IMR-90 (cell line): ENCODE results near the gene CUBN. TPM values are rescaled to one million over a fixed set of nuclear protein-coding genes. Genes with fewer than 3 reads are reported as not detected.

Experiments used
- ATAC-seq: fragments of 200-7000 bp; cut with Tn5 transposase; 2 replicates; pipeline ENCODE4 v1.9.1; 2020; ENCODE audit warnings: low read depth, mild to moderate bottlenecking, moderate library complexity
- BruUV-seq: library from RNA; stranded (reverse); fragments of 400-500 nt; replicated peaks from 2 replicates; lab custom pipeline; 2021; lab: Mats Ljungman, UMichigan
- CTCF ChIA-PET: fragments of 300-600 bp; formaldehyde crosslinking; extraction: SDS; loops from one replicate; lab custom pipeline; 2021; ENCODE audit warnings: antibody characterized with exemption; lab: Yijun Ruan, JAX
- POLR2A ChIA-PET: fragments of 300-600 bp; sonication (Branson Sonifier 250); formaldehyde crosslinking; loops from one replicate; lab custom pipeline; 2022; ENCODE audit warnings: antibody characterized with exemption; ENCODE audit not compliant: unreplicated experiment; lab: Charles Lee
- DNase-seq: peaks from one replicate; pipeline ENCODE4 v3.0.0; 2013
- H2AFZ ChIP-seq: replicated peaks from 2 replicates; pipeline ENCODE3; 2013; ENCODE audit warnings: low read length, mild to moderate bottlenecking; ENCODE audit not compliant: poor library complexity
- H2AK5ac ChIP-seq: 2 replicates; pipeline ENCODE4 v1.6.1; 2013; ENCODE audit warnings: low read depth, low read length, inconsistent platforms
- H2AK9ac ChIP-seq: replicated peaks from 2 replicates; pipeline ENCODE3; 2013; ENCODE audit warnings: mild to moderate bottlenecking, low read depth, low read length, moderate library complexity; ENCODE audit not compliant: poor library complexity
- H2BK120ac ChIP-seq: 2 replicates; pipeline ENCODE4 v1.6.1; 2013; ENCODE audit warnings: low read depth, low read length, inconsistent platforms
- H2BK15ac ChIP-seq: 3 replicates; pipeline ENCODE4 v1.6.1; 2013; ENCODE audit warnings: low read depth, low read length, inconsistent platforms
- H2BK20ac ChIP-seq: 2 replicates; pipeline ENCODE4 v1.6.1; 2013; ENCODE audit warnings: low read depth, mild to moderate bottlenecking, inconsistent platforms, low read length, moderate library complexity
- H2BK5ac ChIP-seq: 2 replicates; pipeline ENCODE4 v1.6.1; 2013; ENCODE audit warnings: mild to moderate bottlenecking, low read depth, low read length, inconsistent platforms; ENCODE audit not compliant: poor library complexity, severe bottlenecking
- H3K14ac ChIP-seq: replicated peaks from 2 replicates; pipeline ENCODE4 v1.6.1; 2013; ENCODE audit warnings: low read depth, low read length, inconsistent platforms
- H3K18ac ChIP-seq: 2 replicates; pipeline ENCODE4 v1.6.1; 2013; ENCODE audit warnings: low read depth, low read length, control low read depth
- H3K23ac ChIP-seq: 2 replicates; pipeline ENCODE4 v1.6.1; 2013; ENCODE audit warnings: low read depth, low read length, inconsistent platforms
- H3K27ac ChIP-seq: 2 replicates; pipeline ENCODE4 v1.5.1; 2013; ENCODE audit warnings: mild to moderate bottlenecking, control low read depth, low read length; ENCODE audit not compliant: insufficient read depth
- H3K27me3 ChIP-seq: 2 replicates; pipeline ENCODE4 v1.6.1; 2013; ENCODE audit warnings: low read length; ENCODE audit not compliant: control insufficient read depth, insufficient read depth
- H3K36me3 ChIP-seq: 2 replicates; pipeline ENCODE4 v1.6.1; 2013; ENCODE audit warnings: low read length, mixed read lengths; ENCODE audit not compliant: control insufficient read depth, insufficient read depth
- H3K4ac ChIP-seq: 2 replicates; pipeline ENCODE4 v1.6.1; 2013; ENCODE audit warnings: low read depth, low read length, inconsistent platforms
- H3K4me1 ChIP-seq: 2 replicates; pipeline ENCODE4 v1.6.1; 2013; ENCODE audit warnings: low read length, mixed read lengths; ENCODE audit not compliant: control insufficient read depth, insufficient read depth
- H3K4me2 ChIP-seq: 2 replicates; pipeline ENCODE4 v1.6.1; 2013; ENCODE audit warnings: low read depth, mild to moderate bottlenecking, control low read depth, low read length, moderate library complexity
- H3K4me3 ChIP-seq: 2 replicates; pipeline ENCODE4 v1.5.1; 2013; ENCODE audit warnings: low read depth, mild to moderate bottlenecking, control low read depth, low read length, moderate library complexity; ENCODE audit not compliant: insufficient read depth
- H3K56ac ChIP-seq: 2 replicates; pipeline ENCODE4 v1.6.1; 2013; ENCODE audit warnings: low read length, inconsistent platforms; ENCODE audit not compliant: insufficient read depth; ENCODE audit errors: extremely low read depth
- H3K79me1 ChIP-seq, 2 experiments: 2 replicates each; pipeline ENCODE4 v1.6.1; 2013; ENCODE audit warnings: low read length in 2 of 2, inconsistent platforms in 1 of 2, low read depth in 1 of 2
- H3K9ac ChIP-seq: 2 replicates; pipeline ENCODE4 v1.6.1; 2013; ENCODE audit warnings: low read depth, low read length, control low read depth
- H3K9me1 ChIP-seq: 2 replicates; pipeline ENCODE4 v1.6.1; 2013; ENCODE audit warnings: low read length, inconsistent platforms; ENCODE audit not compliant: insufficient read depth
- H3K9me3 ChIP-seq: 2 replicates; pipeline ENCODE4 v1.6.1; 2013; ENCODE audit warnings: low read length; ENCODE audit not compliant: control insufficient read depth, insufficient read depth
- H4K20me1 ChIP-seq: 2 replicates; pipeline ENCODE4 v1.6.1; 2013; ENCODE audit warnings: low read length, inconsistent platforms; ENCODE audit not compliant: insufficient read depth
- H4K5ac ChIP-seq: 2 replicates; pipeline ENCODE4 v1.6.1; 2013; ENCODE audit warnings: mild to moderate bottlenecking, low read depth, low read length, control low read depth
- H4K8ac ChIP-seq, 2 experiments: 2 replicates each; pipeline ENCODE4 v1.6.1; 2013; ENCODE audit warnings: low read depth in 2 of 2, low read length in 2 of 2, control low read depth in 1 of 2, inconsistent platforms in 1 of 2
- H4K91ac ChIP-seq: 2 replicates; pipeline ENCODE4 v1.6.1; 2013; ENCODE audit warnings: low read depth, low read length, inconsistent platforms; ENCODE audit not compliant: insufficient read depth
- RCOR1 ChIP-seq: IDR thresholded peaks from 2 replicates; pipeline ENCODE4 v1.6.1; 2012; ENCODE audit warnings: mild to moderate bottlenecking, low read length, improper control_type of control experiment; ENCODE audit not compliant: insufficient replicate concordance
- WGBS, 2 experiments: methylation state at CpG; one replicate each; pipeline versions ENCODE4 v1.1.5 to v1.1.7; 2013; ENCODE audit warnings: missing lambda C conversion rate in 2 of 2; ENCODE audit not compliant: insufficient read length in 1 of 2; ENCODE audit errors: extremely low coverage in 2 of 2; 5-methylcytosine and 5-hydroxymethylcytosine counted together
- dilution Hi-C: fragments of 300-500 bp; cut with HindIII; formaldehyde crosslinking; loops from one replicate; pipeline ENCODE4 v1.14.3; 2018; ENCODE audit warnings: low sequenced_read_pairs; ENCODE audit not compliant: unreplicated experiment
- in situ Hi-C: fragments of 300-500 bp; cut with MboI; formaldehyde crosslinking; loops from 3 replicates; pipeline ENCODE4 v1.14.3; 2019; ENCODE audit warnings: low sequenced_read_pairs, inconsistent platforms, mixed read lengths
- intact Hi-C: fragments of 100-400 bp; cut with micrococcal nuclease; formaldehyde crosslinking; loops from 2 replicates; pipeline ENCODE4 v1.10.0; 2022
- polyA plus RNA-seq, 3 experiments: library from polyadenylated mRNA; depleted of rRNA; stranded (reverse); fragments of >200 nt; gene quantifications; 2 replicates each; pipeline ENCODE4 v1.2.3, GENCODE V29; 2012; ENCODE audit warnings: low replicate concordance in 1 of 3
- total RNA-seq: library from RNA; depleted of rRNA; stranded (reverse); fragments of >200 nt; gene quantifications from 2 replicates; pipeline ENCODE4 v1.2.3, GENCODE V29; 2012

Gene CUBN
- total and polyA plus RNA-seq, 2 of the 4 experiments (the other 2 are of a cell fraction), result 0.19 to 0.54 TPM

DNA sequence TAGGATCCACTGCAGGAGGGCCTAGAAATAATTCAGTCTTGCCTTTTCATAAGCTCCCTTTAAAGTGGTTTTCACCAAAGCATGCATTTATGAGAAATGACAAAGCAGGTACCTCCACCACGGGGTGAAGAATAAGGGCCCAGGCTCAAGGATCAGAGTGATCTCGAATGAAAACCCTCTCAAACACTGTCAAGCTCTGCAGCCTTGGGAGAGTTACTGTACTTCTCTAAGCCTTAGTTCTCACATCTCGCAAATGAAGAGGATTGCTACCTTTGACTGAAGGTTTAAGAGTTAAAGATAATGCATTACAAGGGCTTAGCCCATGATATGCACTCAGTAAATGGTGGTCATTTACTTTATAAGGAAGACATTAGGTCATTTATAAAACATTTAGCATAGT lies 81.7 kb downstream of the CUBN start:
- dilution Hi-C loops, result no loop called here
- H2AK5ac ChIP-seq, result no peak overlapping the region
- no peaks in the 10 kb centered on the region for H3K27me3 ChIP-seq
- no peaks in the 10 kb centered on the region for H3K79me1 ChIP-seq
- ChIA-PET POLR2A (no interaction called here), CTCF (interaction anchor here (0.7 kb wide), 1 partner anchor 17 kb away, joined by 3 read pairs; no protein-coding TSS in a partner anchor)
- intact Hi-C loops, result no loop called here
- H3K4me3 ChIP-seq, result no peak overlapping the region
- DNase-seq, result no peak
- no peak overlapping the region for H4K91ac ChIP-seq
- H3K4me1 ChIP-seq, result no peaks in the 10 kb centered on the region
- WGBS, 2 experiments, result no CpG with 5 or more reads among the region's 3 CpGs
- H4K8ac ChIP-seq, result no peak overlapping the region
- in situ Hi-C loops, result no loop called here
- no peaks in the 10 kb centered on the region for H4K20me1 ChIP-seq
- ATAC-seq, result no peak
- H2AFZ ChIP-seq, result no peak overlapping the region
- no peak overlapping the region for H3K4me2 ChIP-seq
- H3K9me3 ChIP-seq, result peaks cover 2% of the 10 kb centered on the region; the same call in 1 of the 2 replicates
- no TSS peak for BruUV-seq
- no peak overlapping the region for H4K5ac ChIP-seq
- no peak overlapping the region for H3K9ac ChIP-seq
- no peak overlapping the region for H3K14ac ChIP-seq
- no peak overlapping the region for H2BK15ac ChIP-seq
- no peak overlapping the region for H2BK5ac ChIP-seq
- no peak overlapping the region for H2AK9ac ChIP-seq
- H3K56ac ChIP-seq, result no peak overlapping the region
- H3K23ac ChIP-seq, result no peak overlapping the region
- TF ChIP-seq RCOR1, result no peak
- H3K4ac ChIP-seq, result no peak overlapping the region
- peaks cover 3% of the 10 kb centered on the region; the same call in 1 of the 2 replicates for H3K9me1 ChIP-seq
- no peak overlapping the region for H3K18ac ChIP-seq
- no peak overlapping the region for H2BK120ac ChIP-seq
- H3K27ac ChIP-seq, result no peak overlapping the region
- H2BK20ac ChIP-seq, result no peak overlapping the region
- H3K36me3 ChIP-seq, result no peaks in the 10 kb centered on the region
